GM06990 (cell line): ENCODE measurements around the gene AFG1L.

Experiments used
- DNase-seq: peaks from one replicate; pipeline ENCODE4 v3.0.0-alpha.2; 2011; ENCODE audit not compliant: insufficient read length; ENCODE audit errors: extremely low read depth
- H3K27me3 ChIP-seq: replicated peaks from 2 replicates; pipeline ENCODE4 v1.6.0; 2011; ENCODE audit warnings: low read length; ENCODE audit not compliant: control insufficient read depth, insufficient read depth
- H3K36me3 ChIP-seq: 2 replicates; pipeline ENCODE4 v1.5.1; 2011; ENCODE audit warnings: low read length; ENCODE audit not compliant: control insufficient read depth, insufficient read depth
- H3K4me3 ChIP-seq: replicated peaks from 2 replicates; pipeline ENCODE4 v1.5.1; 2011; ENCODE audit warnings: low read depth, mild to moderate bottlenecking, control low read depth, low read length
- CTCF ChIP-seq: IDR thresholded peaks from 2 replicates; pipeline ENCODE4 v1.5.1; 2011; ENCODE audit warnings: low read length, control low read depth, mild to moderate bottlenecking, inconsistent platforms; ENCODE audit not compliant: insufficient read depth, poor library complexity, severe bottlenecking

AFG1L gene

DNA sequence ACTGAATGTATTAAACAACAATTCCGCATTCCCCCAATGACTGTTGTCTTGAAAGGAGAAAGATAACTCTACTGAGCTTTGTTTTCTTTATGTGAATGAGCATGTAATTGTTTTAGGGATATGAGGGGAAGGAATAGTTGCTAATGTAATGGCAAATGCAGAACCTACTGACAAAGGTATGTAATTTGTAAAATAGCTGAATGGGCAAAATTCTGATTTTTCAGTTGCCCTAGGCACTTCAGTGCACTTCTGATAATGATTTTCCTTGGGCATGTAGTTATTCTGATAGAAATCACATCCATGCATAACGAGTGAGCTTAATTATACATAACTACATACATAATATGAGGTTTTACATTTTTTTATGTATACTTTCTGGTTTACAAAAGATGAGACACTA is 212.5 kb downstream of the AFG1L start:
- Histone ChIP-seq H3K36me3 (no peaks in the 10 kb centered on the region), H3K4me3 (no peak overlapping the region), H3K27me3 (no peaks in the 10 kb centered on the region)
- no peak for DNase-seq
- no peak for TF ChIP-seq CTCF

DNA sequence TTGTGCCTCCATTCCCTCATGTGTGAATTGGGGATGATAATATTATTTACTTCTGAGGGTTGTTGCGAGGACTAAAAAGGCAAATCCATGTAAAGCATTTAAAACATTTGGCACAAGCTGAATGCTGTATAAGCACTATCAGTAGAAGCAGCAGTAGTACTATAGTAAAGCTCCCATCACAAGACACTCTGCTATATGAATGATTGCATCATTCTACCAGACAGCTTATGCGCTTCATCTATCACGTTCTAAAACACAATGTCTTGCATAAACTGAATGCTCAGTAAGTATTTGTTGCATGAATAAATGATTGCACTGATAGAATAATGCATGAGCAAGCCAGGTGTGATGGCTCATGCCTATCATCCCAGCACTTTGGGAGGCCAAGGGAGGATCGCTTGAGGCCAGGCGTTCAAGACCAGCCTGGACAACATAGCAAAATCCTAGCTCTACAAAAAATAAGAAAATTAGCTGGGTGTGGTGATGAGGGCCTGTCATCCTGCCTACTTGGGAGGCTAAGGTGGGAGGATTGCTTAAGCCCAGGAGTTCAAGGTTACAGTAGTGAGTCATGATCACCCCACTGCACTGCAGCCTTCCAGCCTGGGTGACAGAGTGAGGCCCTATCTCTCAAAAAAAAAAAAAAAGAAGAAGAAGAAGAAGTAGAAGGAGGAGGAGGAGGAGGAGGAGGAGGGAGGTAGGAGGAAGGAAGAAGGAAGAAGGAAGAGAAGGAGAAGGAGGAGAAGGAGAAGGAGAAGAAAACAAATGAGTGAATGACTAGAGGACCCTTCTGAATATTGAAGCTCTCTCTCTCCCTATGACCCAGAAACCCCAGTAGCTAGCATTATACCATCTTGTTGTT is 215.8 kb downstream of the AFG1L start:
- Histone ChIP-seq H3K4me3 (no peak overlapping the region), H3K27me3 (no peaks in the 10 kb centered on the region), H3K36me3 (no peaks in the 10 kb centered on the region)
- DNase-seq: no peak
- no peak for TF ChIP-seq CTCF

GRCh38 chr6:108518714-108519576 is 224.1 kb downstream of the AFG1L start:
- Histone ChIP-seq H3K27me3 (no peaks in the 10 kb centered on the region), H3K4me3 (no peak overlapping the region), H3K36me3 (no peaks in the 10 kb centered on the region)
- peak; percentile 52 for TF ChIP-seq CTCF
- no peak for DNase-seq

DNA sequence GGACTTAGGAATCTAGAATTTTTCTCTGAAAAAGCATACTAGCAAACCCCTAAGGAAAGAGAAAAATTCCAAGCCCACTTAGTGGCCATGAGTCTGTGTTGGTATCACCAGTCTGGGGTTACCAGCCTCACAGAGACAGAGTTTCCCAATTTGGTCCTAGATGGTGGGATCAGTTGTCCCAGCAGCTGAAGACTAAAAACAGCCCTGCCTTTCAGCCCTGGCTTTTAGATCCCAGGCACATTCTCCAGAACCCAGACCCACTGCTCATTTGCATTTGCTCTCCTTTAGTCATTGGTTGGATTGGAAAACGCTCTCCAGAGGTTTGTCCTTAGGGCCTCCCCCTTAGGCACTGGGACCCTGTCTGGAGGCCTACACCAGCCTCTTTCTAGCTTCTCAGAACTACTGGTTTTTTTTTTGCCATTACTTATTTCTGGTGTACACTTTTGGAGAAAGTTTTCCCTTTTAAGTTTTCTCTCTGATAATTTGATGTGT is 226.8 kb downstream of the AFG1L start:
- Histone ChIP-seq H3K4me3 (no peak overlapping the region), H3K36me3 (no peaks in the 10 kb centered on the region), H3K27me3 (no peaks in the 10 kb centered on the region)
- TF ChIP-seq CTCF: no peak
- DNase-seq: no peak

DNA sequence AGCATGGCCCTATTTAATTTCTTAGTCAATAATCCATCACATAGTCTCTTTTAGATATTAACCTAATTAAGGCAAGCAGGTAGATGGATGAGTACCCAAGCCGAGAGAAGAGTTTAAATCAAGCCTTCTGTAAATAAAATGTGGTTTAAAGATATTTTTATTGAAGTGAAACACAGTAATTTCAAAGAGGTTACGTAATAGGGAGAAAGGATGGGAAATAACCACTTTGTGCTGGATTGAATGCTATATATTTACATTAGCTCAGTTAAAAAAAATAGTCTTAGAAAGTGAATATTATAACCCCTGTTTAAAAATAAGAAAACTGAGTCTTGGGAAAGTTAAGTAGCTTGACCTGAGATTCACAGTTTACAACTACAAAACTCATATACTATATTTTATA is 228.8 kb downstream of the AFG1L start:
- DNase-seq: no peak
- no peak overlapping the region for H3K4me3 ChIP-seq
- no peaks in the 10 kb centered on the region for H3K27me3 ChIP-seq
- TF ChIP-seq CTCF: no peak
- H3K36me3 ChIP-seq: no peaks in the 10 kb centered on the region
